ENCODE measurements around the gene RSPH6A.

RSPH6A gene

DNA sequence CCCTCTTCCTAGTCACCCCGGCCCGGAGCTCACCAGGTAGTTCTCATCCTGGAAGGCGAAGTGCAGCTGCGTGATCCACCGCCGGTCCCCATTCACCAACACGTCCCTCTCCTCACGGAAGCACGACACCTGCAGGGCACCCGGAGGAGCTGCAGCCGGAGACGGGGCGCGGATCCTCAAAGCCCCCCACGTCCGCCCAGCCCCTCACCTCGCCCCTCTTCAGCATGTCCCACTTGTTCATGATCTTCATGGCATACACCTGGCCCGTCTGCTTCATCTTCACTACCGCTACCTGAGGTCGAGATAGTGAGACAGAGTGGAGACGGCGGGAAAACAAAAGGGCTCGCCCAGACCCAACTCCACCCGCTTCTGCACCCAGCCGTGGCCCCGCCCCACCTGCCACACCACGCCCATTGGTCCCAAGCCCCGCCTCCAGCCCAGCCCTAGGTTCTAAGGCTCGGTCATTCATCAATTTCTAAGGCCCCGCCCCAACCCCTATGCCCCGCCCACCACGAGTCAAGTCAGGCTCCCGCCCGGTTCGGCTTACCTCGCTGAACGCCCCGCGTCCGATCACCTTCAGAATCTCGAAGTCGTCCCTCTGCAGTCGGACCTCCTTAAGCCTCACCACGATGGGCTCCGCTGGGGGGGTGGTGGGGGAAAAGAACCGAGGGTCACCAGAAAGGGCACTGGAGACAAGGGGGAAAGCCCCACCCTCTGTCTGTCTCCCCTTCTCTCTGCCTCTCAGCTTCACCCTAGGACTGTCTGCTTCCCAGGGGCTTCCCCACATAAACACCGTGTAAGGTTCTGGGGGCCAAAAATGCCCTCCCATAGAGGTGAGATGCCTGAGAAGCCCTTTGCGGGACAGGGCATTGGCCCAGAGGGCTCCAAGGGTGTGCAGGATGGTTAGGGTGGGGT lies 35.6 kb downstream of the RSPH6A start:
- DNase-seq = peak; percentile 97

DNA sequence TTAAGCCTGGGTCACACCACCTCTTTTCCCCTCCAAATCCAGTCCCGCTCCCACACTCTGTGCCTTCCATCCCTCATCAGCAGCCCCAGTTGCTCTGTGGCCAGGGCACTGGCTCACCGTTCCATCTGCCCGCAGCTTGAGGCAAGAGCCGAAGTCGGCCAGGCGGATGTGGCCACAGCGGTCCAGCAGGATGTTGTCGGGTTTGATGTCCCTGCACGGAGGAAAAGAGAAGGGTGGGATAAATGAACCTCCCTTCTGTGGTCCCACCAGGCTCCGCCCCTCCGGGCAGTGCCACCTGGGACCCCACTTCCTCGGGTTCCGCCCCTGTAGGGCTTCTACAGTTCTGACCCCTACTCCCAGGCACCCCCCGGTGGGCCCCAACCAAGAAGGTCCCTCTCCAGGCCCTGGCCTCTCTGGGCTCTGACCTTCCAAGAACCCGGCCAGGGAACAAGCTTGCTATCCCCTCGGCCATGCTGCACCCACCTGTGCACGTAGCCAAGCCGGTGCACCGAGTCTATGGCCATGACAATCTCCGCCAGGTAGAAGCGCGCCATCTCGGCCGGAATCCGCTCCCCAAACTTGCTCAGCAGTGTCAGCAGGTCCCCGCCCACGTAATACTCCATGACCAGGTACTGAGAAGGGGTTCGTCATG lies 37.0 kb downstream of the RSPH6A start:
- DNase-seq = no peak

DNA sequence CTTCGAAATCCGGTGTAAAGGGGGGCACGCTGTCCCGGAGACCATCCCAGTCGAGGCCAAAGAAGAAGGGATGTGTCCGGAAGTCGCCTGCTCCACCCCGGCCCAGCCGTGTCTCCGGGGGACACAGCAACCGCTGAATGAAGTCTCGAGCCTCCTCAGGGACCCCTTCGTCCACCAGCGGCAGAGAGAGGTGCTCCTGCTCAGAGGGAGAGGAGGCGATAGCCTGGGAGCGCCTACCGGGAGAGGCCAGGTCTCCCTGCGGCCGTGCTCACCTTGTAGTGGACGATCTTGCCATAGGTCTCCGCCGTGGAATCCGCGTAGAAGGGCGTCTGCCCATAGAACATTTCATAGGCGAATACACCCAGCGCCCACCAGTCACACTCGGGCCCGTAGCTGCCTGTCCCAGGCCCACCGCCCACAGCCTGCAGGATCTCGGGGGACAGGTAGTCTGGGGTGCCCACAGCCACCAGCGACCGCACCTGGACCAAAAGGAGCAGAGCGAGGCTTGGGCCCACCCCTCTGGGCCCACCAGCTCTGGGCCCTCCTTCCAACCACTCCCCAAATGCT lies 37.6 kb downstream of the RSPH6A start:
- no peak for DNase-seq

DNA sequence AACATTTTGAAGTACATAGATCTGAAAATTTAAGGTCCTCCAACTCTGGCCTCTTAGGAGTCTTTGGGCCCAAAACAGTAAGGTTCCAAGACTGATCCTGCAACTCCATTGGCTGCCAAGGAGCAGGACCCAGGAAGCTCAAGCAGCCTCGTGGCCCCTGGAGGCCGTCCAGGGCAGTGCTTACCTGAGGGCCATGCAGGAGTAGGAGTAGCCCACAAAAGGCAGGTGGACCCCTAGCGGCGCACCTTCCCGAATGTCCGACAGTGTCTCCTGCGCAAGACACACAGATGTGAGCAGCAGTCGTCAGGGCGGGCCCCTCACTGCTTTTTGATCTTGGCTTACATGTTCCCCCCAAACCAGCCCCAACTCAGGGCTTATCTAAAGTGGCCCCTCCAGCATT lies 40.3 kb downstream of the RSPH6A start:
- peak; percentile 84 for DNase-seq

DNA sequence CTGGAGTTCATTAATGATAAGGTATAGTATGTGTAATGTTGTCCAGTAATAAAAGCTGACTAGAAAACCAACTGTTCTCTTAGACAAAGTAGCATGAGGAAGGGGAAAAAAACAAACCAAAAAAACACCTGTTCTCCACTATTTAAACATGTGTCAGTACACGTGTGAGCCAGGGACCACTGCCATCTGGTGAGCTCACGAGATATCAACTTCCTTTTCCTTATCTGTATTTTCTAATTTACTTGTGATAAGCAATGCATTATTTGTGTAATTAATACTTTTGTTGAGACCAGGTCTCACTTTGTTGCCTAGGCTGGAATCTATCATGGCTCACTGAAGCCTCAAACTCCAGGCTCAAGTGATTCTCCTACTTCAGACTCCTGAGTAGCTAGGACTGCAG lies 41.7 kb downstream of the RSPH6A start:
- DNase-seq = no peak

DNA sequence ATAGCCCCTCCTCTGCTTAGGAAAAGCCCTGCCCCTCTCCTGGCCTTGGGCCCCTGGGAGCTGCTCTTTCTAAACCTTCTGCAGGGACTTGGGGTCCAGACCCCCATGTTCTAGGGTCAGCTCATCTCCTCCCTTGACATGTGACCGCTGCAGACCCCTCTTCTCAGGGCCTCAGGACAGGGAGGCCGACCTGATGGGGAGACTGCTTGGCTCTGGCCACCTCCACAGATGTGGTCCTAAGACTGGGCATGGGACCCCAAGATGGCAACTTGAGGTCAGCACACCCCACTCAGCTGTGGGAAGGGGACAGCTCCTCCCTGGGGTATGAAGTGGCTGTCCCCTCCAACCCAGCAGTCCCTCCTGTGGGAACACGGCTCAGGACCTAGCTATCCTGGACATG lies 42.2 kb downstream of the RSPH6A start:
- peak; percentile 43 for DNase-seq

DNA sequence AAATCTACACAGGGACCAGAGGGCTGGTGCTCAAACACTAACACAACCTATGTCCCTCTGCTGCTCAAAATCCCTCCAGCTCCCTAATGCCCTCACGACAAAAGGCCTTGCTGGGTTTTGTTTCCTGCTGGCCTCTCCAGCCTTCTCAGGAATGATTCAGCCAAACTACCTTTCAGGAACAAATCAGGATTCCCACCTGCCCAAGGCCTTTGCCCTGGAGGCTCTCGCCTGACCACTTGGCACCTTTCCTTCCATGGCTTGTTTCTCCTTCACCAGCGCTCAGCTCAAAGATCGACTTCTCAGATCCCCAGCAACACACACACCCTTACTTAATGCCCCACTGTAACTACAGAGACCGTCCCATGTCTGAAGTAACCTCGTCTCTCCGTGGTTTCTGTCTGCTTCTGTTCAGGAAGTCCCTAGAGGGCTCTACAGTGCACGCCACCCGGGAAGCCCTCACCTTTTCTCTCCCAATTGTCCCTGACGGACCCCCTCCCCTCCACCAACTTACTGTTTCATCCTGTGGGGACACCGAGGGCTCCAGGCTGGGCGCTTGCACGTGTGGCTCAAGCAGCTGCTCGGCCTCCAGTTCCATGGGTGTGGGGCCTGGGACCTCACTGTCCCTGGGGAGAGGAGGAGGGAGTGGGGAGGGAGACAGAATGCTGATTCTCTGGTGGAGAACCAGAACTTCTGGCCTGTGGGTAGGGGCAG lies 42.8 kb downstream of the RSPH6A start:
- DNase-seq = peak; percentile 54

DNA sequence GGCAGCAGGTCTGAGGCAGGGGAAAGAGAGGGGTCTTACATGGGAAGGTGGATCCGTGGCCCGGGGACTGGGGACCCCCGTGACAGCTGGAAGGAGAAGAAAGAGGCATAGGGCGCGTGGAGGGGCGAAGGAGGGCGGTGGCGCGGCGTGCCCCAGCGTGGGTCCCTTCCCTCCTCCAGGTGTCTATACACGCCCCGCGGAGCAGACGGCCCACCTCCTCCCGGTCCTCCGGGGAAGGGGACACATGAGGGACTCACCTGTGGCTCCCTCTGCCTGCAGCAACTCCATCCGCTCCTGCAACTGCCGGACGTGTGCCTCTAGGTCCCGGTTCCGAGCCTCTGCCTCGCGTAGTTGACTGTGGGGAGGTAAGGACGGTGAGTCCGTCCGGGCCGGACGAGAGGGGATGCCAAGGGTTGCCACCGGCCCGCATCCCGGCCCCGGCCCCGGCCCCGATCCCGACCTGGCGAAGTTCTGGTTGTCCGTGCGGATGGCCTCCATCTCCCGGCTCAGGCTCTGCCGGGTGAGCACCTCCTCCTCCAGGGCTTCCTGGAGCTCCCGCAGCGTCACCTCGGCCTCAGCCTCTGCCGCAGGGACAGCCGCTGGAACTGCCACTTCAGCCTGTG lies 43.7 kb downstream of the RSPH6A start:
- DNase-seq = peak; percentile 56

DNA sequence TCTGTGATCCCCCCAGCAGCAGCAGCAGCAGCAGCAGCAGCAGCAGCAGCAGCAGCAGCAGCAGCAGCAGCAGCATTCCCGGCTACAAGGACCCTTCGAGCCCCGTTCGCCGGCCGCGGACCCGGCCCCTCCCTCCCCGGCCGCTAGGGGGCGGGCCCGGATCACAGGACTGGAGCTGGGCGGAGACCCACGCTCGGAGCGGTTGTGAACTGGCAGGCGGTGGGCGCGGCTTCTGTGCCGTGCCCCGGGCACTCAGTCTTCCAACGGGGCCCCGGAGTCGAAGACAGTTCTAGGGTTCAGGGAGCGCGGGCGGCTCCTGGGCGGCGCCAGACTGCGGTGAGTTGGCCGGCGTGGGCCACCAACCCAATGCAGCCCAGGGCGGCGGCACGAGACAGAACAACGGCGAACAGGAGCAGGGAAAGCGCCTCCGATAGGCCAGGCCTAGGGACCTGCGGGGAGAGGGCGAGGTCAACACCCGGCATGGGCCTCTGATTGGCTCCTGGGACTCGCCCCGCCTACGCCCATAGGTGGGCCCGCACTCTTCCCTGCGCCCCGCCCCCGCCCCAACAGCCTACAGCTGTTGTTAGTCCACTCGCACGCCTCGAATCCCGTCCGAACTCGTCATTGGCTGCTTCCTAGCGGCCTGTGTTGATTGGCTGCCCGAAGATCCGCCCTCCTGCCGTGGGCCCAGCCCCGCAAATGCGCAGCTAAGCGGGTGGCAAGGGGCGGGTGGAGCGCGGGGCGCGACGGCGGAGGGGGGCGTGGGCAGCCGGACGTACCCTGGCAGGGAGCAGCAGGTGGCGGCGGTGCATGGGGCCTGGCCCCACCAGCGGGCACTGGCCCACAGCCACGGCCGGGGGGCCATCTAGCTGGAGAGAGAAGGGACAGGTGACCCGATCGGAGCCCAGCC lies 44.7 kb downstream of the RSPH6A start:
- DNase-seq = peak; percentile 99

DNA sequence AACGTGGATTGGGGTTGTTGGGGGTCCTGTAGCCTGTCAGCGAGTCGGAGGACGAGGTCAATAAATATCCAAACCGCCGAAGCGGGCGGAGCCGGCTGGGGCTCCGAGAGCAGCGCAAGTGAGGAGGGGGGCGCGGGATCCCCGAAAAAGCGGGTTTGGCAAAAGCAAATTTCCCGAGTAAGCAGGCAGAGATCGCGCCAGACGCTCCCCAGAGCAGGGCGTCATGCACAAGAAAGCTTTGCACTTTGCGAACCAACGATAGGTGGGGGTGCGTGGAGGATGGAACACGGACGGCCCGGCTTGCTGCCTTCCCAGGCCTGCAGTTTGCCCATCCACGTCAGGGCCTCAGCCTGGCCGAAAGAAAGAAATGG lies 45.3 kb downstream of the RSPH6A start:
- DNase-seq = no peak

DNA sequence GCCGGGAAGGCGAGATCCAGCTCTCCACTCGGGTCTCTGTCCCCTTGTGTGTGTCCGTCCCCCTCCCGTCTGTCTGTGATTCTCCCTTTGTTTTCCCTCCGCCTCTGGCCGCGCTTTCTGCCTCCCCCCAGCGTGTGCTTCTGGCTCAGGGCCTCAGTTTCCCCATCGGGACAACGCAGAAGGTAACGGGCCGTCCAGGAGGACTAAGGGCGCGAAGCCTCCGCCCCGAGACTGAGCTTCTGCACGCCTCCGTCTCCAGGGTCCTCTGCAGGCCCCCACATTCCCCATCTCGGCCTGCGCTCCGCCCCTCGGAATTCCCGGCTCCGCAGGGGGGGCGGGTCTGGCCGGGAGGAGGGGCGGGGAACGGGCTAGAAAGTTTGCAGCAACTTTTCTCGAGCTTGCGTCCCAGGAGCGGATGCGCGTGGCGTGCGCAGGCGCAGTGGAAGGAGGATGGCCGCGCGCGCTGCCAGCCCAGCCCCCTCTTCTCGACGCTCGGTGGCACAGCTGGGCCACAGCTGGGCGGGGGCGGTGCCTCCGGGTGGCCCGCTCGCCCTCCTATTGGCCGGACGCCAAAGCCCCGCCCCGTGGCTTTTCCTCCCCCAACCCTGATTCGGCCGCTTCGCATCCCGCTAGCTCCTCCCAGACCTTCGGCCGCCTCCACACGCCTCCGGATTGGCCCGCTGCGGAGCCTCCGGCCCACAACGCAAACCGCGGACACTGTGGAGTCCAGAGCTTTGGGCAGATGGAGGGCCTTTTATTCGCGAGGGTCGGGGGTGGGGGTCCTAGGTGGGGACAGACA lies 45.9 kb downstream of the RSPH6A start, which contains the start of gene SIX5:
Gene SIX5 (minus strand): TSS at position 269 of the 799 bp plus-strand sequence. CDS start 408 bp downstream, outside the sequence.
- DNase-seq = peak; percentile 99

DNA sequence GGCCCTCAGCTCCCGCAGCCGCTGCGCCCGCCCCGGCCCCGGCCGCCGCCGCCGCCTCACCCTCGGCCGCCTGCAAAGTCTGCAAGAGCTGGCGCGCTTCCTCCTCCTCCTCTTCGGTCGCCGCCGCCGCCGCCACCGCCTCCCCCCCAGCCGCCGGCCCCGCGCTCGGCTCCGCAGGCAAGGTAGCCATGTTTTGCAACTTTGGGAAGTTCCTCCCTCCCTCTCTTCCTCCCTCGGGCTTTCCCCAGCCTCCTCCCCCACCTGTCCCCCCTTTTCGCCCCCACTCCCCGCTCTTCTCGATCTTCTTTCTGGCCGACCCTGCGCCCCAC lies 46.5 kb downstream of the RSPH6A start:
- peak; percentile 77 for DNase-seq

DNA sequence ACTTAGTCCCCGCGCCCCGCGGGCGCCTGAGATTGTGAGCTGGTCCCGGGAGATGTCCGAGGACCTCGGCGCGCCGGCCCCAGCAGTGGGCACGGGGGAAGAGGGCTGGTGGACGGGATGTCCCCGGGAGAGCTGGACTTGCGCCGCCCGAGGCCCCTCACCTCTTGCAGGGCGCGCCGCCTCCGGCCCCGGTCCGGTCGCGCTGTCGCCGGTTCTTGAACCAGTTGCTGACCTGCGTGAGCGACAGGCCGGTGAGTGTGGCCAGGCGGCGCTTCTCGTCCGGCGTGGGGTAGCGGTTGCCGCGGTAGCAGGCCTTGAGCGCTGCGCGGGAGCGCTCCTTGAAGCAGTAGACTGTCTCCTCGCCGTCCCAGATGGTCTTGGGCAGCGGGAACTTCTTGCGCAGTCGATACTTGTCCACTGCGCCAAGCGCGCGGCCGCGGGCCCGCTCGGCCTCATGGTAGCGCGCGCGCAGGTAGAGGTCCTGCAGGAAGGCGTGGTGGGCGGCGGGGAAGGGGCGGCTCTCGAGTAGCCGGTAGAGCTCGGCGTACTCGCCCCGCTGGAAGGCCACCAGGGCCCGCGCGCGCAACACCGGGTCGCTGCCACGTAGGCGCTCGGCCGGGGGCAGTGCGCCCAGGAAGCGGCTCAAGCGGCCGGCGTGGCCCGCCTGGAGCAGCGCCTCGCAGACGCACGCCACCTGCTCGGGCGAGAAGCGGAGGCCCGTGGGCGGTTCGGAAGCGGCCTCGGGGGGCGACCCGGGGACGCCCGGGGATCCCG lies 47.0 kb downstream of the RSPH6A start:
- peak; percentile 88 for DNase-seq

DNA sequence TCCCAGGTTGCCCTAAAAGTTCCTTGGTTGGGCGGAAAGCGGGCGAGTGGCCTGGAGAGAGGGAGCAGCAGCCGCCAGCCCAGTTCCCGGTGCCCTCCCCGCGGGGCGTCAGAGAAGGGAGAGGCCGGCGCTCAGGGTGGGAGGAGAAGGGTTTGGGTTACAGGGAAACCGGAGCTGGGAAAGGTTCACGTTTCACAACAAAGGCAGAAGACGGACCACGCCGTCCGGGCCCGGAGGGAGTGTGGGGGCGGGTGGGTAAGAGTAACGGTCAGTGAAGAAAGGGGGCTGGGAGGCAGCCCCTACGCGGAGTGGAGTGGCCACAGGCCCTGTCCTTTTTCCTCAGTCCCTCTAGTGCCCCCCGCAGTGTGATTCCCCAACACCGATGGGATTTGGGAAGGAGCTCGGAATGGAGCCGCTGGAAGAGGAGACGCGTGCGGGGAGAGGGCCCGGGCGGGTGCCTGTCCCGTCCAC lies 47.7 kb downstream of the RSPH6A start:
- peak; percentile 91 for DNase-seq

DNA sequence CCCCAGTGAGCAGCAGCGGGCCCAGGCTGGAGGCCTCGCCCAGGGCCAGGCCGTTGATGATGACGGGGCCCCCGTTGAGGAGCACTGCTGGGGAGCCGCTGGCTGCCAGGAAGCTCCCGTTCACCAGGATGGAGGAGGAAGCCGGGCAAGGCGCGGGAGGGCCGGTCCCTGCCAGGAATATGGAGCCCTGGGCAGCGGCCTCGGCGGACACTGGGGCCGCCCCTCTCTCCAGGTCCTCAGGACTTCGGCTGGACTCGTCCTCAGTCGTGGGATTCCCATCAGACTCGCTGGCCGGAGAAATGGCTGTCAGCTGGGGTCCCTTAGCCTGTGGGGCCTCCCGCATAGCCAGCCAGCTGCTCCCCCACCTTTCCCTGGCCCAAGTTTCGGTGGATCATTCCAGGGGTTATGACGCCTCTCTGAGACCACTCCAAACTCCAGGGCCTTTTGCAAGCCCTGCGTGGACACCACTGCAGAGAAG lies 48.2 kb downstream of the RSPH6A start:
- no peak for DNase-seq

DNA sequence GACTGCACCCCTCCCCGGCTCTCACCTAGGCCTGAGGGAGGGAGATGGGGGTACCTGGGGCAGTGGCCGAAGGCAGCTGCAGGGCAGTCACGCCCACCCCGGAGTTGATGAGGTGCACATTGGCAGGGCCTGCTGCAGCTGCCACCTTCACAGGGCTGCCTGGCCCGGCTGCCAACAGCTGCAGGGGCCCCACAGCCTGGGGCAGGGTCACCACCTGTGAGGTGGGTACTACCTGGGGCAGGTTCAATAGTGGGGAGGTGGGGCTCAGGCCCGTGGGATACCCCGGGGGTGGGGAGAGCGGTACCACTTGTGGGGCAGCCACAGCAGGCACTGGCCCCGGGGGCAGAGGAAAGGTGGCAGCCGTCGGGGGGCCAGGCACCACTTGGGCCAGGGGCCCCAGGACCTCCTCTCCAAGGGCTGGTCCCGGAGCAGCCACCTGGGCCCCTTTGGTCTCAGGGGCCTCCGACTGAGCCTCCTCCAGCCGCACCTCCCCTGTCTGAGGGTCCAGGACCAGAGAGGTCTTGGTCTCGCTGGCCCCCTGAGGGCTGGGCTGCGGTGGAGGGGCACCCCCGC lies 48.7 kb downstream of the RSPH6A start:
- DNase-seq = peak; percentile 47

DNA sequence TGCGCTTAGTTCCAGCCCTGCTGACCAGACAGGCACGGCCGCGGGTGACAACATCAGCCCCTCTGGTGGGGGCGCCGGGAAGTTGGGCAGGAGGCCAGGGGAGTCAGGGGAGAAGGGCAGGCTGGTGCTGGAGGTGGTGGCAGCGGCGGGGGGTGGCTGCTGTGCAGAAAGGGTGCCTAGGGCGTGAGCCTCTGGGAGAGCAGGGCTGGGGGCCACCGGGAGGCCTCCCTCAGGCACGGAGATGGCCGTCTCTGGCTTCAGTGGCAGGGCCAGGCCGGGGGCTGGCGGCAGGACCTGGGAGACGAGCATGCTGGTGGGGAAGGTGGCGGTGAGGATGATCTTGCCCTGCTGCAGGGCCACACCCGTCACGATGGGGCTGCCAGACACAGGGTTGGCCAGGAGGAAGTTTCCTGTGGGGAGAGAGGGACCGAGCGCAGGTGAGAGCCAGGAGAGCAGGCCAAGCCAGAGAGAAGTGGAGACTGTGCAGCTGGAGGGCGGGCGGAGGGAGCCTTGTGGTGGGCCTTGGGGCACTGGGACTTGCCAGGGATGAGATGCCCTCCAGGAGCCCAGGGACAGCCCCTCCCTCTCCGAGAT lies 49.3 kb downstream of the RSPH6A start:
- peak; percentile 53 for DNase-seq

DNA sequence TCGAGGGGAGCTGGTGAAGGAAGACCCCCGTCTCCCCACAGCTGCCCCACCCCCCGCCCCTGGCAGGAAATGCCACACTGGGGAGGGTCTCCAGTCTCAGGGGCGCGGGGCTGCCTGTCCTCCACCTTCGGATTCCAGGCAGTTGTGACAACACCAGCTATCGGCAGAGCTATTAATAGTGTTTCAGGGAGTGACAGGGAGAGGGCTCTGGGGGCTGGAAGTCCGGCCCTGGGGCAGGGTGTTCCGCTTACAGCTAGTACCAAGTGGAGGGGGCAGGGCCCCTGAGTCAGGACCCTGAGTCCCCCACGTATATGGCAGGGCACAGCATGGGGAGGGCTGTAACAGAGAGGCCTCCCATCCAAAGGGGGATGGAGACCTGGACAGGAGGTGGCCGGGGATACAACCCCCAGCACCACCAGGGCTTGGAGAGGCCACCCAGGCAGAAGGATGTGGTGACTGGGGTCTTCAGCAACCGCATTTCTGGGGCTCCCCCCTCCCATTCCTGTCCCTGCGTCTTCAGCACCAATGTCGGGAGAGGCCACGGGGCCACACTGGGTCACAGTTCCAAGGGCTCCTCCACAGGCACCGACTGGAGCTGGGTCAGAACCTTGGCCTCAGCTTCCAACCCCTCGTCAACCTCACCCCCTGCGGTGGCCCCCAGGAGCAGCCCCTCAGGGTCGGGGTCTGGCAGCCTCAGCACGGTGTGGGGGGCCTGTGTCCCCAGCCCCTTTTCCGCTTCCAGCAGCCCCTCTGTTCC lies 50.0 kb downstream of the RSPH6A start:
- peak; percentile 65 for DNase-seq

Measured in islet precursor cell (in vitro differentiated cells).